ENCODE results near the gene CDH26.

CDH26 gene

GRCh38 chr20:60049601-60050000 is 91.4 kb downstream of the CDH26 start:
- DNase-seq, result no peak

GRCh38 chr20:60050193-60050947 is 92.1 kb downstream of the CDH26 start:
- DNase-seq, result no peak

- no peak for DNase-seq
These were observed 93.7 kb downstream of the CDH26 start for GRCh38 chr20:60051911-60052310.

- DNase-seq, result no peak
These were observed 94.1 kb downstream of the CDH26 start for GRCh38 chr20:60052322-60052721.

GRCh38 chr20:60053125-60053817 is 95.0 kb downstream of the CDH26 start:
- DNase-seq, result no peak

- DNase-seq, result no peak
These were observed 95.6 kb downstream of the CDH26 start for GRCh38 chr20:60053818-60054190.

GRCh38 chr20:60054716-60055634 is 96.8 kb downstream of the CDH26 start:
- DNase-seq, result no peak

GRCh38 chr20:60055740-60056139 is 97.5 kb downstream of the CDH26 start:
- DNase-seq, result no peak

GRCh38 chr20:60056407-60057122 is 98.3 kb downstream of the CDH26 start:
- DNase-seq, result no peak

- peak; percentile 92 for DNase-seq
These were observed 99.1 kb downstream of the CDH26 start for GRCh38 chr20:60057123-60057865.

- peak; percentile 79 for DNase-seq
These were observed 99.9 kb downstream of the CDH26 start for GRCh38 chr20:60057866-60058807.

GRCh38 chr20:60058879-60059278 is 100.7 kb downstream of the CDH26 start:
- no peak for DNase-seq

- DNase-seq, result no peak
These were observed 101.9 kb downstream of the CDH26 start for GRCh38 chr20:60060006-60060557.

GRCh38 chr20:60060593-60060992 is 102.4 kb downstream of the CDH26 start:
- no peak for DNase-seq

GRCh38 chr20:60062431-60063047 is 104.3 kb downstream of the CDH26 start:
- peak; percentile 51 for DNase-seq

GRCh38 chr20:60063048-60063451 is 104.8 kb downstream of the CDH26 start:
- peak; percentile 33 for DNase-seq

GRCh38 chr20:60063739-60064380 is 105.6 kb downstream of the CDH26 start:
- no peak for DNase-seq
